Skeletal muscle tissue (tissue), 4 donors: ENCODE results near the gene SEMA6D. TPM values are rescaled to one million over a fixed set of nuclear protein-coding genes. Genes with fewer than 3 reads are reported as not detected.

ENCODE experiments used
- H3K27ac ChIP-seq: one replicate; pipeline ENCODE4 v1.7.0; 2013; ENCODE audit warnings: mild to moderate bottlenecking, low read depth, low read length, inconsistent platforms
- H3K27me3 ChIP-seq, 3 donors: one replicate each; pipeline ENCODE4 v1.7.0; 2013; ENCODE audit warnings: low read length in 3 of 3; ENCODE audit not compliant: control insufficient read depth in 3 of 3, insufficient read depth in 3 of 3
- H3K36me3 ChIP-seq, 3 donors: one replicate each; pipeline ENCODE4 v1.7.0; 2013; ENCODE audit warnings: low read length in 3 of 3; ENCODE audit not compliant: control insufficient read depth in 3 of 3, insufficient read depth in 3 of 3
- H3K4me1 ChIP-seq, 3 donors: one replicate each; pipeline ENCODE4 v1.7.0; 2013; ENCODE audit warnings: low read length in 3 of 3, mild to moderate bottlenecking in 3 of 3; ENCODE audit not compliant: control insufficient read depth in 3 of 3, insufficient read depth in 3 of 3
- H3K4me3 ChIP-seq, 3 donors: one replicate each; pipeline ENCODE4 v1.7.0; 2013; ENCODE audit warnings: low read length in 3 of 3
- H3K9ac ChIP-seq, 3 donors: one replicate each; pipeline ENCODE4 v1.7.0; 2013; ENCODE audit warnings: low read length in 3 of 3, mild to moderate bottlenecking in 3 of 3, moderate library complexity in 2 of 3, low read depth in 1 of 3
- H3K9me3 ChIP-seq, 3 donors: one replicate each; pipeline ENCODE4 v1.7.0; 2013; ENCODE audit warnings: low read length in 3 of 3; ENCODE audit not compliant: control insufficient read depth in 3 of 3
- total RNA-seq: library from RNA; depleted of rRNA; stranded (reverse); fragments of >200 nt; gene quantifications from one replicate; pipeline ENCODE4 v1.2.3, GENCODE V29; 2014
- donor health status: Osteomylitis.

SEMA6D gene
- total RNA-seq, 1 donor from 2014 or later, result 26.6 TPM

GRCh38 chr15:47716516-47716915, 789 bp upstream of the SEMA6D start:
- no peaks in the 10 kb centered on the region for H3K36me3 ChIP-seq
- H3K27me3 ChIP-seq, result no peaks in the 10 kb centered on the region
- no peak overlapping the region for H3K9ac ChIP-seq
- no peaks in the 10 kb centered on the region for H3K9me3 ChIP-seq
- H3K27ac ChIP-seq, result peak overlapping the region; percentile 77
- H3K4me1 ChIP-seq, result peaks cover 6 to 15% (median 14%) of the 10 kb centered on the region in 3 donors
- peak overlapping the region in 2 of 3 donors; percentile 77 to 80 for H3K4me3 ChIP-seq

DNA sequence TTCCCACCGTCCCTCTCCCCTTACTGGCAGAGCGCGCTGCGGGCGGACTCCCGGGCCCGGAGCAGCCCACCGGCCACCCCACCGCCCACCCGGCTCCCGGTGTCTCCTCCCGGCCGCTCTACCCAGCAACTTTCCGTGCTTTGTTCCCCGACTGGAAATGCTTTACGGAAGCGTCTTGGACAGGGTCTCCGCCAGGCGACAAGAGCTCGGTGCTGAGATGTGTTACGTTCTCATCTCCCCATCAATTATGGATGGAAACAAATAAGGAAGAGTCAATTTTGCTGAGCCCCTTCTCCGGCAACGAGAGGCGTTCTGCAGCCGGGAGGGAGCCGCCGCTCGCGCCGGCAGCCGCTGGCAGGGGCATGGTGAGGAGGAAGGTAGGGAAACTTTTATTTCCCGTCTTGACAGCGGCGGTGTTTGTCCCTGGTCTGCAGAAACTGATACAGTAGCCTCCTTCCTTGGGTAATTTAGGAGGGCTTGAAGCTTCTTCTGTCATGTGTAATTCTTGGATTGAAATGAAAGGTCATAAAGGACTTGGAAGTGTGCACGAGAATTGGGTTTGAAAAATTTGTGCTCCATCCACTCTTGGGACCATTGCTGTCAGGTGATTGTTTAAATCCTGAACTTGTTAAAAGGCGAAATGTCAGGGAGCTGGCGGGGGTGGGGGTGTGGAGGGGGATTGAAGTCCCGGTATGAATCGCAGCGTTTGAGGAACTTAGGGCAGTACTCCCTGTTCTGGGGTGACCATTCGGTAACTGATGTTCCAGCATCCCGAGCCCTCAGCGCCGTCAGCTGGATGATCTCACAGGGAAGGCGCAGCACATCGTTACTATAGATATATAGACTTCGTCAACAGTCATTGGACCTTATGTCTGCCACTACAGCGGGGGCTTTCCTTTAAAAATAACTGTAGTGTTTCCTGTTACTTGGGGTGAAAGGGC, 1.5 kb downstream of the SEMA6D start:
- no peaks in the 10 kb centered on the region for H3K9me3 ChIP-seq
- peak overlapping the region; percentile 77 for H3K27ac ChIP-seq
- H3K36me3 ChIP-seq, result no peaks in the 10 kb centered on the region
- peak overlapping the region; percentile 80 to 91 (median 85) for H3K4me3 ChIP-seq
- peak overlapping the region; percentile 84 to 91 (median 90) for H3K9ac ChIP-seq
- no peaks in the 10 kb centered on the region for H3K27me3 ChIP-seq
- H3K4me1 ChIP-seq, result peaks cover 23 to 35% (median 30%) of the 10 kb centered on the region in 3 donors

DNA sequence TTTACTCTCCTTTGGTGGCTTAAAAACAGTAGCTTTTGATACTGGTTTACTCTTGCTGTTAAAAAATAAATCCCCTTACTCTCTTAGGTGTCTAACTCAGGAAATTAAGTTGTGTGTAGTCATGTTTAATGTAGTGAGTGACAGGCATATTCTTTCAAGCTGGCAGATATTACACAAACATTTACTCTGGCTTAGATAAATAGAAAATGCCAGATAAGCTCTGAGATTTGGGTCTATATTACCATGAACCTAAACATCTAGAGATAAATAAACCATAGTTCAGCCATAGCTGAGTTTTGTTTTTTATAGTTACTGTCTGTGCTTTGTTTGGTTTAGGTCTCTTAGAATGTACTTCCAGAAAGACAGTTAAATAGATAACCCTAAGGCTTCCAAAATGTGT, 2.4 kb downstream of the SEMA6D start:
- peaks cover 32 to 44% (median 39%) of the 10 kb centered on the region in 3 donors for H3K4me1 ChIP-seq
- H3K9ac ChIP-seq, result peak overlapping the region; percentile 84 to 91 (median 90)
- H3K9me3 ChIP-seq, result no peaks in the 10 kb centered on the region
- H3K36me3 ChIP-seq, result no peaks in the 10 kb centered on the region
- H3K4me3 ChIP-seq, result peak overlapping the region; percentile 80 to 91 (median 85)
- no peaks in the 10 kb centered on the region for H3K27me3 ChIP-seq
- peak overlapping the region; percentile 77 for H3K27ac ChIP-seq

- no peaks in the 10 kb centered on the region for H3K36me3 ChIP-seq
- no peaks in the 10 kb centered on the region for H3K9me3 ChIP-seq
- no peaks in the 10 kb centered on the region for H3K27me3 ChIP-seq
- peak overlapping the region; percentile 77 for H3K27ac ChIP-seq
- H3K4me3 ChIP-seq, result peak overlapping the region; percentile 35 to 91 (median 80)
- peak overlapping the region in 2 of 3 donors; percentile 13 to 34 for H3K9ac ChIP-seq
- peaks cover 35 to 50% (median 45%) of the 10 kb centered on the region in 3 donors for H3K4me1 ChIP-seq
Measured at GRCh38 chr15:47720555-47720954, 3.2 kb downstream of the SEMA6D start.

GRCh38 chr15:47721676-47722075, 4.4 kb downstream of the SEMA6D start:
- Histone ChIP-seq H3K27me3 (no peaks in the 10 kb centered on the region), H3K27ac (peak overlapping the region; percentile 94), H3K9ac (no peak overlapping the region), H3K4me3 (peak overlapping the region in 1 of 3 donors; percentile 91), H3K4me1 (peaks cover 41 to 52% (median 43%) of the 10 kb centered on the region in 3 donors), H3K36me3 (no peaks in the 10 kb centered on the region), H3K9me3 (no peaks in the 10 kb centered on the region)

DNA sequence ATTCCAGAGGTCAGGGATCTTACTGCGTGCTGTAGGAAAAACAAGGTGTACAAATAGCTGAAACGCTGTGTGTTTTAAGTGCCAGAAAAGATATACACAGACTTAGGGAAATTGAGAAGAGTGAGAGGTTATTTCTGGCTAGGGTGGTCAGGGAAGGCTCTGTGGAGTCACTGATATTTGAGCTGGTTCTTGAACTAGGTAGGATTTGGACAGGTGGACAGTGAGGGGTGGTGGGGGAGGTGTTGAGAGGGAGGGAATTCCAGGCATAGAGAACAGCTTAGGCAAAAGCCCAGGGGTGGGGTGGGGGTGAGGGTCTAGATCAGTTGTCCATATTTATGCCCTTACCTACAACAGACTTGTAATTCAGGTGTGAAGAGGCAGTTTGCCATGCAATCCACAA, 7.0 kb downstream of the SEMA6D start:
- Histone ChIP-seq H3K4me1 (peaks cover 53 to 73% (median 60%) of the 10 kb centered on the region in 3 donors), H3K27ac (peak overlapping the region; percentile 94), H3K27me3 (no peaks in the 10 kb centered on the region), H3K9me3 (no peaks in the 10 kb centered on the region), H3K9ac (peak overlapping the region; percentile 45 to 60 (median 57)), H3K4me3 (peak overlapping the region in 2 of 3 donors; percentile 7 to 15), H3K36me3 (no peaks in the 10 kb centered on the region)

DNA sequence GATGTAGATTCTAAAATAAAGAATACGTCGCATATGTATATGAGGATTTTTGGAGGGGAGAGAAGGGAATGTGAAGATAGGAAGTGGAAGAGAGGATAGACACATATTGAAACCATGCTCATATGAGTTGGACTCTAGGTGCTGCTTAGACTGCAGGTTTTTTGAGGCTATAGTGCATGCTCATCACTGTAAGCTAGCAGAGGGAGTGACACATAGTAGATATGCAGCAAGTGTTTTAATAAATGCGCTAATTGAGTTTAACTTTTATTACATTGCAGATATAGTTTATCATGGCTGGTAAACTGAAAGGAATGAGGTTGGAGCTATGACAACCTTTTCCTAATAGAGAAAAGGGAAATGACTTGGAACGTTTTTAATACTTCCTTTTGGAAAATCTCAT, 7.7 kb downstream of the SEMA6D start:
- no peak overlapping the region for H3K4me3 ChIP-seq
- H3K9ac ChIP-seq, result peak overlapping the region in 2 of 3 donors; percentile 35 to 63
- no peaks in the 10 kb centered on the region for H3K27me3 ChIP-seq
- no peaks in the 10 kb centered on the region for H3K9me3 ChIP-seq
- no peaks in the 10 kb centered on the region for H3K36me3 ChIP-seq
- peaks cover 54 to 73% (median 61%) of the 10 kb centered on the region in 3 donors for H3K4me1 ChIP-seq
- peak overlapping the region; percentile 94 for H3K27ac ChIP-seq

DNA sequence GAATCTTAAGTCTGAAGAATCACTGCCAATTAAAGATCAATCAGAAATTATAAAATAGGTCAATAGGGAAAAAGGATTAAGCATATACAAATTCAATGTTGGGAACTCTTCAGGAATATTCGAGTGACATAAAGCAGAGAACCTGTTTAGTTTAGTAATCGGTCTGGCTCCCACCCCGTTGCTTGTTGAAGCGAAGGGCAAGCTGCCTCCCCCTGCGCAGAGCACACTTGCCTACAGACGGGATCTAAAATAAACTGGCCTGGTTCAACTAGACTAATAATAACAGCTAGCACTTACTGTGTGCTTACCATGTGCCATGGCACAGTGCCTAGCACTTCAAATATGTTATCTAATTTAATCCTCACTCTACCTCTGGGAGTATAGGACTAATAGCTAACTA, 8.6 kb downstream of the SEMA6D start:
- peak overlapping the region in 2 of 3 donors; percentile 46 to 52 for H3K4me3 ChIP-seq
- H3K36me3 ChIP-seq, result no peaks in the 10 kb centered on the region
- H3K9me3 ChIP-seq, result no peaks in the 10 kb centered on the region
- no peaks in the 10 kb centered on the region for H3K27me3 ChIP-seq
- H3K9ac ChIP-seq, result peak overlapping the region; percentile 55 to 80 (median 63)
- peaks cover 55 to 74% (median 63%) of the 10 kb centered on the region in 3 donors for H3K4me1 ChIP-seq
- peak overlapping the region; percentile 94 for H3K27ac ChIP-seq

DNA sequence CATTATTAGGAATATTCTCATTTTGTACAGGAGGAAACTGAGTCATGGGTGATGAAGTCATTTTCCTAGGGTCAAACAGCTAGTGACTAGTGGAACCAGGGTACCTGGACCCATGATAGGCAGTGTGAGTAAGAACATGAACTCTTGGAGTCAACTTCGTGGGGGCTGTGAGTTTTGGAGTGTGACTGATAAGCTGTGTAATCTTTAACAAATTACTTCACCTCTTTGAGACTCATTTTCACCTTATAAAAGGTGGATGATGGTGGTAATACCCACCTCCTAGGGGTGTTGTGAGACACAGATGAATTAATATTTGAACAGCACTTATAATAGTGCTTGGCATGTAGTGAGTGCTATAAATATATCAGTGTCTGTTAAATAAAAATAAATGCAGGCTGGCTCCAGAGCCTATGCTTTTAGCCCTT, 9.1 kb downstream of the SEMA6D start:
- Histone ChIP-seq H3K27me3 (no peaks in the 10 kb centered on the region), H3K4me3 (peak overlapping the region; percentile 28 to 52 (median 46)), H3K36me3 (no peaks in the 10 kb centered on the region), H3K4me1 (peaks cover 55 to 76% (median 60%) of the 10 kb centered on the region in 3 donors), H3K9me3 (no peaks in the 10 kb centered on the region), H3K27ac (peak overlapping the region; percentile 94), H3K9ac (peak overlapping the region; percentile 55 to 80 (median 63))

- Histone ChIP-seq H3K27ac (peak overlapping the region; percentile 94), H3K9ac (peak overlapping the region; percentile 55 to 80 (median 63)), H3K27me3 (no peaks in the 10 kb centered on the region), H3K4me3 (peak overlapping the region; percentile 1 to 35 (median 28)), H3K9me3 (no peaks in the 10 kb centered on the region), H3K4me1 (peaks cover 52 to 76% (median 55%) of the 10 kb centered on the region in 3 donors), H3K36me3 (no peaks in the 10 kb centered on the region)
Measured at GRCh38 chr15:47727137-47727536, 9.8 kb downstream of the SEMA6D start.
